Endothelial cell of umbilical vein (primary cell): Measurements from ENCODE around the gene ZNF138. TPM values are rescaled to one million over a fixed set of nuclear protein-coding genes. Genes with fewer than 3 reads are reported as not detected.

ENCODE experiments used
- BruUV-seq: library from RNA; stranded (reverse); fragments of 400-500 nt; replicated peaks from 2 replicates; lab custom pipeline; 2021; lab: Mats Ljungman, UMichigan
- CTCF ChIA-PET: fragments of 300-600, 350-600 bp; sonication (Branson Sonifier 250); formaldehyde crosslinking; loops from one replicate; lab custom pipeline; 2021; ENCODE audit warnings: antibody characterized with exemption, inconsistent platforms; lab: Charles Lee
- POLR2A ChIA-PET: fragments of 300-600, 350-600 bp; sonication (Branson Sonifier 250); formaldehyde crosslinking; loops from one replicate; lab custom pipeline; 2021; ENCODE audit warnings: antibody characterized with exemption, inconsistent platforms; lab: Charles Lee
- DNase-seq: peaks from one replicate; pipeline ENCODE4 v3.0.0-alpha.2; 2011; ENCODE audit warnings: low read depth, low spot score
- FAIRE-seq: peaks from 2 replicates; lab custom pipeline; 2011; peaks lifted over from hg19 to GRCh38; lab: Jason Lieb, UNC
- H2AFZ ChIP-seq: 2 replicates; pipeline ENCODE4 v1.6.0; 2012; ENCODE audit warnings: low read depth, low read length, control low read depth, inconsistent platforms
- H3K27ac ChIP-seq: 2 replicates; pipeline ENCODE4 v1.5.1; 2011; ENCODE audit warnings: low read depth, mild to moderate bottlenecking, control low read depth, low read length, moderate library complexity; ENCODE audit not compliant: insufficient read depth
- H3K27me3 ChIP-seq, 2 experiments: 2 replicates each; pipeline versions ENCODE4 v1.6.0 to v1.6.1; 2011; ENCODE audit warnings: low read length in 2 of 2, mixed read lengths in 1 of 2; ENCODE audit not compliant: control insufficient read depth in 2 of 2, insufficient read depth in 2 of 2
- H3K36me3 ChIP-seq, 2 experiments: 2 replicates in 1 of 2; 3 replicates in 1 of 2; pipeline ENCODE4 v1.5.1; 2011; ENCODE audit warnings: low read length in 2 of 2, mild to moderate bottlenecking in 1 of 2, moderate library complexity in 1 of 2; ENCODE audit not compliant: control insufficient read depth in 2 of 2, insufficient read depth in 2 of 2; ENCODE audit errors: extremely low read depth in 1 of 2
- H3K4me1 ChIP-seq: 3 replicates; pipeline ENCODE4 v1.5.1; 2011; ENCODE audit warnings: mild to moderate bottlenecking, low read length; ENCODE audit not compliant: control insufficient read depth, insufficient read depth; ENCODE audit errors: extremely low read depth
- H3K4me2 ChIP-seq: 2 replicates; pipeline ENCODE4 v1.6.1; 2011; ENCODE audit warnings: low read length, control low read depth, mixed read lengths; ENCODE audit not compliant: insufficient read depth
- H3K4me3 ChIP-seq, 3 experiments: fragments of 200-600 bp in 1 of 3; sonication (generic), shearing (Covaris generic) in 1 of 3; replicated peaks in 1 of 3; 2 replicates each; pipeline ENCODE4 v1.5.1; 2011 to 2016; ENCODE audit warnings: control low read depth in 3 of 3, low read length in 3 of 3, mild to moderate bottlenecking in 2 of 3, inconsistent platforms in 1 of 3, low read depth in 1 of 3, moderate library complexity in 1 of 3; ENCODE audit not compliant: insufficient read depth in 1 of 3
- H3K79me2 ChIP-seq: 2 replicates; pipeline ENCODE4 v1.6.0; 2012; ENCODE audit warnings: low read length, inconsistent platforms; ENCODE audit not compliant: control insufficient read depth, insufficient read depth
- H3K9ac ChIP-seq: replicated peaks from 2 replicates; pipeline ENCODE3; 2011; ENCODE audit warnings: low read length, control low read depth; ENCODE audit not compliant: insufficient read depth; ENCODE audit errors: extremely low read depth
- H3K9me1 ChIP-seq: replicated peaks from 3 replicates; pipeline ENCODE4 v1.6.0; 2011; ENCODE audit warnings: mild to moderate bottlenecking, low read length; ENCODE audit not compliant: control insufficient read depth, insufficient read depth; ENCODE audit errors: extremely low read depth
- H3K9me3 ChIP-seq: replicated peaks from 2 replicates; pipeline ENCODE4 v1.5.1; 2012; ENCODE audit warnings: low read length, inconsistent platforms; ENCODE audit not compliant: control insufficient read depth, insufficient read depth
- H4K20me1 ChIP-seq: replicated peaks from 2 replicates; pipeline ENCODE3; 2011; ENCODE audit warnings: mild to moderate bottlenecking, low read length; ENCODE audit not compliant: control insufficient read depth, insufficient read depth; ENCODE audit errors: extremely low read depth
- CTCF ChIP-seq, 2 donors: IDR thresholded peaks; 1 replicate in 1 of 2; 2 replicates in 1 of 2; pipeline ENCODE4 v1.5.1; 2011; ENCODE audit warnings: low read length in 2 of 2, mild to moderate bottlenecking in 2 of 2, moderate library complexity in 2 of 2, control low read depth in 1 of 2, inconsistent platforms in 1 of 2, low read depth in 1 of 2; ENCODE audit not compliant: insufficient read depth in 1 of 2; ENCODE audit errors: extremely low read depth in 1 of 2
- EZH2 ChIP-seq: IDR thresholded peaks from 2 replicates; pipeline ENCODE4 v1.6.1; 2012; ENCODE audit warnings: borderline replicate concordance, low read depth, mild to moderate bottlenecking, moderate library complexity, low read length, inconsistent platforms; ENCODE audit not compliant: severe bottlenecking
- FOS ChIP-seq: IDR thresholded peaks from 2 replicates; pipeline ENCODE4 v1.6.1; 2011; ENCODE audit warnings: mild to moderate bottlenecking, low read length, moderate library complexity, borderline replicate concordance; ENCODE audit not compliant: insufficient read depth
- GATA2 ChIP-seq: IDR thresholded peaks from 2 replicates; pipeline ENCODE4 v1.7.0; 2011; ENCODE audit warnings: low read depth, mild to moderate bottlenecking, moderate library complexity, mixed read lengths, low read length; ENCODE audit not compliant: insufficient read length, insufficient read depth
- JUN ChIP-seq: IDR thresholded peaks from 2 replicates; pipeline ENCODE4 v1.6.1; 2011; ENCODE audit warnings: borderline replicate concordance, low read depth; ENCODE audit not compliant: insufficient read length, insufficient read depth
- MAX ChIP-seq: IDR thresholded peaks from 2 replicates; pipeline ENCODE4 v1.6.1; 2011; ENCODE audit not compliant: insufficient read depth, insufficient read length
- MYC ChIP-seq: IDR thresholded peaks from one replicate; pipeline ENCODE4 v1.6.1; 2011; ENCODE audit warnings: mild to moderate bottlenecking, low read depth, low read length
- POLR2A ChIP-seq: IDR thresholded peaks from 2 replicates; pipeline ENCODE4 v1.6.1; 2012; ENCODE audit warnings: low read depth, mild to moderate bottlenecking, control low read depth, low read length
- POLR2AphosphoS5 ChIP-seq: IDR thresholded peaks from 2 replicates; pipeline ENCODE4 v1.6.1; 2012; ENCODE audit warnings: low read depth, mild to moderate bottlenecking, control low read depth, low read length, moderate library complexity; ENCODE audit not compliant: insufficient read depth
- dilution Hi-C: fragments of 300-500 bp; cut with MboI; formaldehyde crosslinking; loops from one replicate; pipeline ENCODE4 v1.15.0; 2019; ENCODE audit warnings: low sequenced_read_pairs; ENCODE audit not compliant: extremely low pct_ligation_motif_present
- intact Hi-C: fragments of 100-400 bp; cut with micrococcal nuclease; formaldehyde crosslinking; loops from one replicate; pipeline ENCODE4 v1.10.0; 2022
- polyA plus RNA-seq, 4 experiments: library from polyadenylated mRNA; depleted of rRNA in 3 of 4; stranded (reverse) in 3 of 4; unstranded in 1 of 4; fragments of >200 nt; gene quantifications; 2 replicates each; pipeline versions ENCODE4 v1.2.1 to v1.2.3, GENCODE V29; 2011 to 2012; ENCODE audit warnings: missing spikeins in 1 of 4
- total RNA-seq: library from RNA; stranded (reverse); gene quantifications from 2 replicates; pipeline ENCODE4 v1.2.3, GENCODE V29; 2021

The ZNF138 gene
- total and polyA plus RNA-seq, 2 donors (not counting 3 experiments of a cell fraction or from before 2014, with no cell fraction given): 2.0 to 3.3 TPM

- intact Hi-C loops (no loop called here), dilution Hi-C loops (no loop called here)
- Histone ChIP-seq H3K4me3 (no peak overlapping the region), H3K9ac (no peak overlapping the region), H3K27ac (no peak overlapping the region), H4K20me1 (no peaks in the 10 kb centered on the region), H3K9me1 (no peaks in the 10 kb centered on the region), H3K79me2 (no peaks in the 10 kb centered on the region), H3K36me3 (no peaks in the 10 kb centered on the region), H3K9me3 (peaks cover 2% of the 10 kb centered on the region), H3K27me3 (no peaks in the 10 kb centered on the region), H3K4me2 (no peak overlapping the region), H2AFZ (no peak overlapping the region), H3K4me1 (no peaks in the 10 kb centered on the region)
- no peak for TF ChIP-seq GATA2
- no peak for TF ChIP-seq MYC
- TF ChIP-seq POLR2AphosphoS5: no peak
- FAIRE-seq (no peak), DNase-seq (no peak)
- no TSS peak for BruUV-seq
- POLR2A ChIA-PET: no interaction called here
- CTCF ChIA-PET: no interaction called here
These were observed 38.4 kb upstream of the ZNF138 start for GRCh38 chr7:64755865-64756264.

- no peak overlapping the region for H3K9ac ChIP-seq
- H4K20me1 ChIP-seq: no peaks in the 10 kb centered on the region
- no peak overlapping the region for H3K4me3 ChIP-seq
- no peak for FAIRE-seq
- intact Hi-C loops: no loop called here
- no peaks in the 10 kb centered on the region for H3K27me3 ChIP-seq
- H2AFZ ChIP-seq: no peak overlapping the region
- dilution Hi-C loops: no loop called here
- no peak for DNase-seq
- H3K9me3 ChIP-seq: peaks cover 2% of the 10 kb centered on the region
- no peak overlapping the region for H3K4me2 ChIP-seq
- TF ChIP-seq EZH2 (no peak), CTCF (IDR thresholded peaks at IDR 0.05; ENCODE audit: extremely low read depth in 1 of 2, insufficient read depth in 1 of 2, low read depth in 1 of 2, low read length in 2 of 2) (no peak), MAX (no peak), POLR2AphosphoS5 (no peak), GATA2 (no peak), POLR2A (no peak), MYC (no peak), FOS (no peak), JUN (no peak)
- no TSS peak for BruUV-seq
- H3K9me1 ChIP-seq: no peaks in the 10 kb centered on the region
- POLR2A ChIA-PET: no interaction called here
- CTCF ChIA-PET: no interaction called here
- no peaks in the 10 kb centered on the region for H3K79me2 ChIP-seq
- H3K4me1 ChIP-seq: no peaks in the 10 kb centered on the region
- H3K36me3 ChIP-seq: no peaks in the 10 kb centered on the region
- H3K27ac ChIP-seq: no peak overlapping the region
These were observed 36.1 kb upstream of the ZNF138 start for GRCh38 chr7:64758151-64758550.
